Thyroid gland (tissue), 4 donors: ENCODE measurements around the gene HRH1. TPM values are rescaled to one million over a fixed set of nuclear protein-coding genes. Genes with fewer than 3 reads are reported as not detected.

Source experiments
- DNase-seq, 2 donors: peaks; one replicate each; pipeline ENCODE4 v3.0.0-alpha.2; 2019
- H3K27ac ChIP-seq, 3 donors: fragments of 200-600 bp; sonication (generic); 1 replicate in 2 of 3; 2 replicates in 1 of 3; pipeline ENCODE4 v1.5.1; 2016 to 2019; ENCODE audit warnings: mild to moderate bottlenecking in 1 of 3, moderate library complexity in 1 of 3
- H3K27me3 ChIP-seq: fragments of 200-600 bp; sonication (generic); one replicate; pipeline ENCODE4 v1.5.1; 2019
- H3K36me3 ChIP-seq, 2 donors: fragments of 200-600 bp; sonication (generic); one replicate each; pipeline ENCODE4 v1.5.1; 2016 to 2019
- H3K4me1 ChIP-seq, 2 donors: fragments of 200-600 bp; sonication (generic); one replicate each; pipeline ENCODE4 v1.5.1; 2017 to 2019
- H3K4me3 ChIP-seq, 3 donors: fragments of 200-600 bp; sonication (generic); replicated peaks in 1 of 3; 1 replicate in 2 of 3; 2 replicates in 1 of 3; pipeline ENCODE4 v1.5.1; 2016; ENCODE audit warnings: mild to moderate bottlenecking in 1 of 3
- H3K9me3 ChIP-seq: fragments of 200-600 bp; sonication (generic); one replicate; pipeline ENCODE4 v1.5.1; 2017
- POLR2A ChIP-seq, 2 donors: fragments of 450-650 bp; IDR thresholded peaks; one replicate each; pipeline ENCODE4 v1.6.1; 2017; ENCODE audit warnings: antibody characterized with exemption in 2 of 2, mild to moderate bottlenecking in 2 of 2, moderate library complexity in 1 of 2
- WGBS, 2 donors: methylation state at CpG; one replicate each; pipeline ENCODE4 v1.1.5; 2017; 5-methylcytosine and 5-hydroxymethylcytosine counted together
- intact Hi-C: fragments of 100-400 bp; cut with DNase I; formaldehyde crosslinking; loops from one replicate; pipeline ENCODE4 v1.15.1; 2023
- small RNA-seq: library from RNA; depleted of rRNA; stranded (forward); fragments of <200 nt; gene quantifications from one replicate; pipeline ENCODE3, GENCODE V24; 2016
- total RNA-seq, 4 donors: library from RNA; depleted of rRNA; stranded (reverse); fragments of >200 nt; gene quantifications; one replicate each; pipeline ENCODE4 v1.2.3, GENCODE V29; 2016
- TF ChIP-seq, protein P1 (sequence below), 6 experiments: fragments of 200-600 bp in 3 of 6; fragments of 450-650 bp in 3 of 6; sonication (generic) in 3 of 6; IDR thresholded peaks; one replicate each; pipeline ENCODE4 v1.5.1; 2016 to 2019; ENCODE audit warnings: antibody characterized with exemption in 6 of 6, mild to moderate bottlenecking in 2 of 6, inconsistent platforms in 1 of 6, moderate library complexity in 1 of 6

Gene HRH1
- total RNA-seq, 4 donors from 2014 or later: 1.9 to 2.6 (median 2.4) TPM; not detected in 1

DNA sequence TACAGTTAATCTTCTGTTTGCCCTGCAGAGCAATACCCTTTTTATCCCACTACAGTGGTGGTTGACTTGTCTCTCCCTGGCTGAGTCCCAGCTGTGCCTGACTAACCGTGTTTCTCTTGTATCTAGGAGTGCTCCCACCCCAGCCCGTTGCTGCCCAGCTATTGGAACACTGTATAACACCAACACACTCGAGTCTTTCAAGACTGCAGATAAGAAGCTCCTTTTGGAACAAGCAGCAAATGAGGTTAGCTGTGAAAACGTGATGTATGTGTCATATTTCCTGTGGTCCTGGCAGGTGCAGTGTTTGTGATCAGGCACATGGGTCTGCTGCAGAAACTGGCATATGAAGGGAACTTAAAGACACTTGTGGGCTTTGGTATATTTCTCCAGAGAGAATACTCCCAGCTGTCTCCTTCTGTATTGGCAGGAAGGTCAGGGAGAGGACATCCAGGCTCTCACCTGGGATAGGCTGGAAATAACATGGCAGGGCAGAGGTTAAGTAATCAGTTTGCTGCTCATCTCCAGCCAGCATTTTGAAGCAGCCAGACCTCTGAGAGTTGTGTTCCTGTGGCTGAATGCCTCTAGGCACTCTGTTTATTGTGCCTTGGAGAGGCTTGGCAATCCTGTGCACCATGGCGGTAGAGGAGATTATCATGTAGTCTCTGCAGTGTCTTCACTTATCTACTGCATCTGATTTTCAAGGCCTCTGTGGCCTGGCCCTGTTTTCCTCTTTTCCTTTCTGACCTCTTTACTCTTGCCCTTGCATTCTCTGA is 152.7 kb downstream of the HRH1 start:
- peaks cover 15 to 29% of the 10 kb centered on the region in 2 donors for H3K36me3 ChIP-seq
- WGBS, 2 donors: 47 to 48% methylated on average over 5 of the region's 5 CpGs
- H3K4me3 ChIP-seq: no peak overlapping the region
- H3K9me3 ChIP-seq: no peaks in the 10 kb centered on the region
- no peak overlapping the region for H3K27ac ChIP-seq
- no peaks in the 10 kb centered on the region for H3K27me3 ChIP-seq
- no peak for TF ChIP-seq POLR2A (IDR thresholded peaks at IDR 0.05)
- TF ChIP-seq, protein P1, sequence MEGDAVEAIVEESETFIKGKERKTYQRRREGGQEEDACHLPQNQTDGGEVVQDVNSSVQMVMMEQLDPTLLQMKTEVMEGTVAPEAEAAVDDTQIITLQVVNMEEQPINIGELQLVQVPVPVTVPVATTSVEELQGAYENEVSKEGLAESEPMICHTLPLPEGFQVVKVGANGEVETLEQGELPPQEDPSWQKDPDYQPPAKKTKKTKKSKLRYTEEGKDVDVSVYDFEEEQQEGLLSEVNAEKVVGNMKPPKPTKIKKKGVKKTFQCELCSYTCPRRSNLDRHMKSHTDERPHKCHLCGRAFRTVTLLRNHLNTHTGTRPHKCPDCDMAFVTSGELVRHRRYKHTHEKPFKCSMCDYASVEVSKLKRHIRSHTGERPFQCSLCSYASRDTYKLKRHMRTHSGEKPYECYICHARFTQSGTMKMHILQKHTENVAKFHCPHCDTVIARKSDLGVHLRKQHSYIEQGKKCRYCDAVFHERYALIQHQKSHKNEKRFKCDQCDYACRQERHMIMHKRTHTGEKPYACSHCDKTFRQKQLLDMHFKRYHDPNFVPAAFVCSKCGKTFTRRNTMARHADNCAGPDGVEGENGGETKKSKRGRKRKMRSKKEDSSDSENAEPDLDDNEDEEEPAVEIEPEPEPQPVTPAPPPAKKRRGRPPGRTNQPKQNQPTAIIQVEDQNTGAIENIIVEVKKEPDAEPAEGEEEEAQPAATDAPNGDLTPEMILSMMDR (IDR thresholded peaks at IDR 0.05): no peak
- intact Hi-C loops: no loop called here
- H3K4me1 ChIP-seq: peaks cover 0 to 14% of the 10 kb centered on the region in 2 donors
- peak; percentile 62 to 66 for DNase-seq

DNA sequence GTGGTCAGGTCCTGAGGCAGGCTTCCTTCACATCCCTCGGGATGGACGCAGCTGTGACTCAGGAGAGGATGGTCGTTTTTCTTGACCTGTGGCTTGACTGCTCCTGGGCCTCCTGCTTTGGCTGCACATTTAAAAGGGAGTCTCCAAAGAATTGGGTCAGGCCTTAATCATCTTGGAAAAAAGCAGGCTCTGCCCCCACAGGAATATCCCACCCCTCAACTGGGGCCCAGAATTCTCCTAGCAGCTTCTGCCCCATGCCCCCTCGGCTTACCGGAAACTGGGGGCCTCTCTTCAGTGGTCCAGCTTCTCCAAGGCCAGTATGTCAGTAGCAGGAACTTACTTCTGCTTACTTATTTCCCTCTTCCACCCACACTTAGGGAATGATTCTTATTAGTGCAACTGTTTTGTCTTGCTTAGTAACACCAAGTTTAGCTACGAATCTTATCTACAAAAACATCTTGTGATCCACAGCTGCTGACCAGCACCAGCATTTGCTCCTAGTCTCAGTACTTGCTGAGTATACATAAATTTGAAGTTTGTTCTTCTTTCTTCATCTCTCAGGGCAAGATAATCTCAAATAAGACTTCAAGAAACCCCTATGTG is 153.6 kb downstream of the HRH1 start:
- Histone ChIP-seq H3K27me3 (no peaks in the 10 kb centered on the region), H3K27ac (no peak overlapping the region), H3K36me3 (peaks cover 15 to 34% of the 10 kb centered on the region in 2 donors), H3K4me3 (no peak overlapping the region), H3K9me3 (no peaks in the 10 kb centered on the region), H3K4me1 (peaks cover 0 to 14% of the 10 kb centered on the region in 2 donors)
- no peak for DNase-seq
- intact Hi-C loops: no loop called here
- TF ChIP-seq POLR2A (IDR thresholded peaks at IDR 0.05): no peak
- TF ChIP-seq, protein P1 (IDR thresholded peaks at IDR 0.05): no peak
- WGBS, 2 donors: 78 to 82% methylated on average over 6 of the region's 6 CpGs

- no peak overlapping the region for H3K4me3 ChIP-seq
- no peaks in the 10 kb centered on the region for H3K9me3 ChIP-seq
- intact Hi-C loops: no loop called here
- WGBS, 2 donors: 93 to 95% methylated on average over 5 of the region's 5 CpGs
- no peak for TF ChIP-seq POLR2A (IDR thresholded peaks at IDR 0.05)
- TF ChIP-seq, protein P1 (IDR thresholded peaks at IDR 0.05): no peak
- DNase-seq: no peak
- H3K36me3 ChIP-seq: peaks cover 23 to 54% of the 10 kb centered on the region in 2 donors
- H3K4me1 ChIP-seq: peaks cover 0 to 11% of the 10 kb centered on the region in 2 donors
- no peak overlapping the region for H3K27ac ChIP-seq
- H3K27me3 ChIP-seq: no peaks in the 10 kb centered on the region
These were observed 156.0 kb downstream of the HRH1 start for GRCh38 chr3:11310258-11310657.

DNA sequence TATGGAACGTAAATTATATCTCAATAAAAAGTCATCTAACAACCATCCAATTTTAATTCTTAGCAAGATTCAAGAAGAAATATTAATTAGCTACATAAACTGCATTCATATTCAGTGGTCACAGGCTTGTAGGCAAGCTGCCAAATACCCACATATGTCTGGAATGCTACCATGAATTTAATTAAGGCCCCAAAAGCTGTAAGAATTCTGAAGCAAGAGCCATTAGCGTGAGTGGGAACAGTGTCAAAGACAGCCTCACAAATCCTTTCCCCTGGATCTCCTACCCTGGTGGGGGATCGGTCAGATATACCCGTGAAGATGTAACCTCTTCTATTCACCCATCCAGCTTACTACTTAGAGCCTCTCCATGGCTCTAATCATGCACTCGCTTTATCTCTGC is 157.9 kb downstream of the HRH1 start:
- Histone ChIP-seq H3K36me3 (peaks cover 38 to 63% of the 10 kb centered on the region in 2 donors), H3K4me1 (peaks cover 0 to under 1% of the 10 kb centered on the region in 2 donors), H3K4me3 (no peak overlapping the region), H3K27me3 (no peaks in the 10 kb centered on the region), H3K27ac (no peak overlapping the region), H3K9me3 (no peaks in the 10 kb centered on the region)
- no peak for DNase-seq
- TF ChIP-seq, protein P1 (IDR thresholded peaks at IDR 0.05): no peak
- no peak for TF ChIP-seq POLR2A (IDR thresholded peaks at IDR 0.05)
- WGBS, 2 donors: 93 to 94% methylated on average over 5 of the region's 5 CpGs
- intact Hi-C loops: no loop called here

Small RNAs within 50 kb of the gene (small RNA-seq; reads per million reads assigned to genes)
- gene AC083855.1: not detected

Other genes starting within 250 kb of the HRH1 start
- gene SLC6A1, start 161.7 kb upstream of the HRH1 start, total RNA-seq: 1 to 10 TPM in 1 of 4 donors, under 1 TPM in 1, not detected in 2; 0.27 to 1.3 TPM
- gene ATG7, start 117.9 kb downstream of the HRH1 start, total RNA-seq: 10 to 100 TPM; 45.8 to 85.3 (median 67.3) TPM